Uterus (tissue), 2 donors: ENCODE results near the gene ATP5PB.

ENCODE experiments used
- POLR2A ChIP-seq, 2 donors: fragments of 450-650 bp; IDR thresholded peaks; one replicate each; pipeline ENCODE4 v1.6.1; 2016; ENCODE audit warnings: antibody characterized with exemption in 2 of 2, mild to moderate bottlenecking in 1 of 2, moderate library complexity in 1 of 2
- TF ChIP-seq, protein P1 (sequence below), 4 experiments: fragments of 200-600 bp in 2 of 4; fragments of 450-650 bp in 2 of 4; sonication (generic) in 2 of 4; IDR thresholded peaks; one replicate each; pipeline ENCODE4 v1.5.1; 2016 to 2019; ENCODE audit warnings: antibody characterized with exemption in 4 of 4, mild to moderate bottlenecking in 2 of 4, moderate library complexity in 1 of 4

DNA sequence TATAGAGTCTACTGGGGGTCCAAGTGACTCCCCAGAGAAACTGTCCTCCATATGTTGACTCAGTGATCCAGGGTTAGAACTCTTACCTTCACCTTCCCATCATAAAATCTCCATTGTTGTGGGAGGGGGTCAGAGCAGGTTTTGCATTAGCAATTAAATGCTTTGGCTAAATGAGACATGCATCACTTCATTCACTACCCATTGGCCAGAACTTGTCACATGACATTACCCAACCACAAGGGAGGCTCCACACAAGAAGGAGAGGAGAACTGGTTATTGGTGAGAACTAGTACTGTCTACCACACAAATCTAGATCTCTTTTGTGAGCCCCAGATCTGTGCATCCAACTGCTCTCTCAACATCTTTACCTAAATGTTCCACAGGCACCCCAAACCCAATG is 20.3 kb downstream of the ATP5PB start:
- TF ChIP-seq, protein P1, sequence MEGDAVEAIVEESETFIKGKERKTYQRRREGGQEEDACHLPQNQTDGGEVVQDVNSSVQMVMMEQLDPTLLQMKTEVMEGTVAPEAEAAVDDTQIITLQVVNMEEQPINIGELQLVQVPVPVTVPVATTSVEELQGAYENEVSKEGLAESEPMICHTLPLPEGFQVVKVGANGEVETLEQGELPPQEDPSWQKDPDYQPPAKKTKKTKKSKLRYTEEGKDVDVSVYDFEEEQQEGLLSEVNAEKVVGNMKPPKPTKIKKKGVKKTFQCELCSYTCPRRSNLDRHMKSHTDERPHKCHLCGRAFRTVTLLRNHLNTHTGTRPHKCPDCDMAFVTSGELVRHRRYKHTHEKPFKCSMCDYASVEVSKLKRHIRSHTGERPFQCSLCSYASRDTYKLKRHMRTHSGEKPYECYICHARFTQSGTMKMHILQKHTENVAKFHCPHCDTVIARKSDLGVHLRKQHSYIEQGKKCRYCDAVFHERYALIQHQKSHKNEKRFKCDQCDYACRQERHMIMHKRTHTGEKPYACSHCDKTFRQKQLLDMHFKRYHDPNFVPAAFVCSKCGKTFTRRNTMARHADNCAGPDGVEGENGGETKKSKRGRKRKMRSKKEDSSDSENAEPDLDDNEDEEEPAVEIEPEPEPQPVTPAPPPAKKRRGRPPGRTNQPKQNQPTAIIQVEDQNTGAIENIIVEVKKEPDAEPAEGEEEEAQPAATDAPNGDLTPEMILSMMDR (IDR thresholded peaks at IDR 0.05), result no peak
- TF ChIP-seq POLR2A (IDR thresholded peaks at IDR 0.05), result no peak
